Esophagus squamous epithelium (tissue), 5 donors: ENCODE data around the gene RBCK1. TPM values are rescaled to one million over a fixed set of nuclear protein-coding genes. Genes with fewer than 3 reads are reported as not detected.
"Not testable (repeated sequence)": the region's sequence is repeated elsewhere in the genome, so short reads cannot be mapped to it uniquely, and the experiment has no call there.

Source experiments
- DNase-seq: peaks from one replicate; lab custom pipeline; 2025; lab: John Stamatoyannopoulos, UW
- H3K27ac ChIP-seq, 4 donors: fragments of 200-600 bp; sonication (generic); one replicate each; pipeline ENCODE4 v1.5.1; 2016 to 2019; ENCODE audit warnings: mild to moderate bottlenecking in 1 of 4
- H3K27me3 ChIP-seq, 4 donors: fragments of 200-600 bp; sonication (generic); 1 replicate in 3 of 4; 2 replicates in 1 of 4; pipeline versions ENCODE4 v1.5.1 to v1.6.0; 2017 to 2021; ENCODE audit warnings: antibody characterized with exemption in 1 of 4
- H3K36me3 ChIP-seq, 3 donors: fragments of 200-600 bp; sonication (generic); one replicate each; pipeline ENCODE4 v1.5.1; 2016 to 2019
- H3K4me1 ChIP-seq, 3 donors: fragments of 200-600 bp; sonication (generic); one replicate each; pipeline ENCODE4 v1.5.1; 2017 to 2019
- H3K4me3 ChIP-seq, 4 donors: fragments of 200-600 bp; sonication (generic); 1 replicate in 3 of 4; 2 replicates in 1 of 4; pipeline ENCODE4 v1.5.1; 2016 to 2019; ENCODE audit warnings: mild to moderate bottlenecking in 2 of 4, moderate library complexity in 1 of 4
- H3K9me3 ChIP-seq, 3 donors: fragments of 200-600 bp; sonication (generic); one replicate each; pipeline ENCODE4 v1.5.1; 2016 to 2019
- CTCF ChIP-seq, 6 experiments: fragments of 450-650 bp in 4 of 6; fragments of 200-600 bp in 2 of 6; sonication (generic) in 2 of 6; IDR thresholded peaks; one replicate each; pipeline ENCODE4 v1.5.1; 2016 to 2019; ENCODE audit warnings: antibody characterized with exemption in 6 of 6, mild to moderate bottlenecking in 4 of 6, moderate library complexity in 4 of 6
- POLR2A ChIP-seq, 4 donors: fragments of 450-650 bp; IDR thresholded peaks; one replicate each; pipeline ENCODE4 v1.6.1; 2017; ENCODE audit warnings: antibody characterized with exemption in 4 of 4, mild to moderate bottlenecking in 4 of 4, moderate library complexity in 3 of 4
- WGBS, 2 donors: methylation state at CpG; one replicate each; pipeline ENCODE4 v1.1.5; 2018; 5-methylcytosine and 5-hydroxymethylcytosine counted together
- intact Hi-C: fragments of 100-400 bp; cut with DNase I; formaldehyde crosslinking; loops from one replicate; pipeline ENCODE4 v1.15.0; 2022
- total RNA-seq, 4 donors: library from RNA; depleted of rRNA; stranded (reverse); fragments of >200 nt; gene quantifications; one replicate each; pipeline ENCODE4 v1.1.0, GENCODE V29; 2016
- donor health status: DM: yes; HTN: yes; CAD: no.

Gene RBCK1
- total RNA-seq, 4 donors from 2014 or later, result 46.9 to 79.8 (median 63.2) TPM

- intact Hi-C loops, result no loop called here
- peaks cover 0 to 17% (median 0%) of the 10 kb centered on the region in 3 donors for H3K36me3 ChIP-seq
- DNase-seq, result no peak
- H3K27me3 ChIP-seq, result peaks cover 0 to 13% (median 1%) of the 10 kb centered on the region in 4 donors
- WGBS, 2 donors, result 89% methylated on average over 1 of the region's 1 CpG; no CpG with 5 or more reads in 1 of the 2 donors
- TF ChIP-seq POLR2A (IDR thresholded peaks at IDR 0.05) (no peak), CTCF (IDR thresholded peaks at IDR 0.05) (no peak)
- no peaks in the 10 kb centered on the region for H3K9me3 ChIP-seq
- peaks cover 0 to 16% (median 0%) of the 10 kb centered on the region in 3 donors for H3K4me1 ChIP-seq
- no peak overlapping the region for H3K4me3 ChIP-seq
- H3K27ac ChIP-seq, result no peak overlapping the region
These were observed 64.8 kb downstream of the RBCK1 start for GRCh38 chr20:472889-473292.

DNA sequence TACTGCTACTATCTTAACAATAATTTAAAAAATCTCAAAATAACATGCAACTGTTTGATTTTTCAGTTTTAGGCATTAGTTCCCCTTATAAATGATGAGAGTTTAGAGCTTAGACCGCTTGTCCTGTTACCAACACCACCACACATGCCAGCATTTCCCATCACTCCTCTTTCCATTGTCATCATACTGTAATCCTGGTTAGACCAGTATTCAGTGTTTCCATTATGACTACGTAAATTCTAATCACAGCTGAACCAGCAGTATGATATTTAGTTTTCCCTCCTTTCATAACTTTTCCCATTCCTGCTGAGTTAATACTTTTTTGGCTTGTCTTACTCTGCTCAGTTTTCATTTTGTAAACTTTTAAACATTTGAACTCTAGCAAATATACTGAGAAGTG lies 66.5 kb downstream of the RBCK1 start:
- TF ChIP-seq CTCF (IDR thresholded peaks at IDR 0.05) (no peak), POLR2A (IDR thresholded peaks at IDR 0.05) (no peak)
- Histone ChIP-seq H3K27me3 (peaks cover 0 to 4% (median 0%) of the 10 kb centered on the region in 4 donors), H3K9me3 (no peaks in the 10 kb centered on the region), H3K4me1 (peaks cover 0 to 21% (median 0%) of the 10 kb centered on the region in 3 donors), H3K36me3 (peaks cover 0 to 31% (median 0%) of the 10 kb centered on the region in 3 donors), H3K27ac (no peak overlapping the region), H3K4me3 (no peak overlapping the region)
- WGBS, 2 donors, result 72 to 74% methylated on average over 2 of the region's 2 CpGs
- DNase-seq, result no peak
- intact Hi-C loops, result no loop called here

DNA sequence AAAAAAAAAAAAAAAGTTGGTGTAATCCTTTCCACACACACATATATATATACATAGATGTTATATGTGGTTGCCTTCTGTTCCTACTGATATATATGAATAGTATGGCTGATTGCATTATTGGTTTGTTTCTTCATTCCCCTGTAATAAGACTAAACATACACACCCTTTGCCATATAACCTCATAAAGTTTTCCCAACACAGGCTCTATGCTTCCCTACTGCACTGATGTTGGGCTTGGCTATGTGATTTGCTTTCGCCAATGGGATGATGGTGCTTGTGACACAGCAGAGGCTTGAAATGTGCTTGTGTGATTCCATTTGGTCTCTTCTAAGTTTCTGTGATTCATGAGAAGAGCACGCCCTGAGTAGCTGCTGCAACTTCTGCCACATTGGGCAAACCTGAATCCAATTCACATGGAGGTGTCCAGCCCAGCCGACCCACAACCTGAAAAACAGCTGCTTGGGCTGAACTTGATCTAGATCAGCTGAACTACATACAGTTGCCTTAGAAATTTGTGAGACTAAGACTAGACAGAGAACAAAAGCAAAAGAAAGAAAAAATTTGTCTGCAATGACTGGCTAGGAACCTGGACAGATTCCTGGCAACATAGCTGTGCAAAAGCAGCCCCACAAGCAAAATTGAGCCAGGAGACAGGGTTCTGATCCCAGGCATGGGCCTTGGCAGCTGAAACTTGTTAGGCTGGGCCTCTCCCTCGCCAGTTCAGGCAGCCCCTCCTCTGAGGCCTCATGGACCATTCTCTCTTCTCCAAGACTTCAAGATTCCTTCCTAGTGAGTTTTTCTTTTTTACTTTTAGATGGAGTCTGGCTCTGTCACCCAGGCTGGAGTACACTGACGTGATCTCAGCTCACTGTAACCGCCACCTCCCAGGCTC lies 67.6 kb downstream of the RBCK1 start:
- intact Hi-C loops, result loop anchor here (5.0 kb wide), 1 partner anchor 123 kb away; no protein-coding TSS in a partner anchor
- 70 to 75% methylated on average over 5 to 6 of the region's 6 CpGs for WGBS, 2 donors

GRCh38 chr20:476561-477249 lies 68.6 kb downstream of the RBCK1 start:
- H3K4me1 ChIP-seq, result peaks cover 0 to 21% (median 0%) of the 10 kb centered on the region in 3 donors
- WGBS, 2 donors, result 84% methylated on average over 5 of the region's 6 CpGs
- peaks cover 0 to 51% (median 0%) of the 10 kb centered on the region in 3 donors for H3K36me3 ChIP-seq
- intact Hi-C loops, result loop anchor here (5.0 kb wide), 1 partner anchor 124 kb away; no protein-coding TSS in a partner anchor
- not testable (repeated sequence) for DNase-seq, H3K9me3 ChIP-seq, H3K4me3 ChIP-seq, H3K27ac ChIP-seq, H3K27me3 ChIP-seq

More for the DNA sequence above, 67.6 kb downstream of the RBCK1 start:
- Histone ChIP-seq H3K9me3 (no peaks in the 10 kb centered on the region), H3K36me3 (peaks cover 0 to 41% (median 0%) of the 10 kb centered on the region in 3 donors), H3K4me1 (peaks cover 0 to 21% (median 0%) of the 10 kb centered on the region in 3 donors), H3K27me3 (no peaks in the 10 kb centered on the region), H3K27ac (peak overlapping the region in 1 of 4 donors; percentile 13), H3K4me3 (no peak overlapping the region)
- DNase-seq, result no peak
- no peak for TF ChIP-seq CTCF (IDR thresholded peaks at IDR 0.05)
- TF ChIP-seq POLR2A (IDR thresholded peaks at IDR 0.05), result no peak

GRCh38 chr20:478010-478948 lies 70.2 kb downstream of the RBCK1 start:
- TF ChIP-seq POLR2A (IDR thresholded peaks at IDR 0.05) (no peak), CTCF (IDR thresholded peaks at IDR 0.05) (no peak)
- H3K27ac ChIP-seq, result no peak overlapping the region
- no peaks in the 10 kb centered on the region for H3K9me3 ChIP-seq
- no peak for DNase-seq
- H3K36me3 ChIP-seq, result peaks cover 2 to 67% (median 7%) of the 10 kb centered on the region in 3 donors
- intact Hi-C loops, result loop anchor here (5.0 kb wide), 1 partner anchor 126 kb away; no protein-coding TSS in a partner anchor
- no peak overlapping the region for H3K4me3 ChIP-seq
- no peaks in the 10 kb centered on the region for H3K27me3 ChIP-seq
- WGBS, 2 donors, result 76 to 87% methylated on average over 5 to 7 of the region's 8 CpGs
- peaks cover 0 to 21% (median 0%) of the 10 kb centered on the region in 3 donors for H3K4me1 ChIP-seq
